HAP-1 (cell line): Measurements from ENCODE around the gene C2CD4C.
"Not testable (repeated sequence)": the region's sequence is repeated elsewhere in the genome, so short reads cannot be mapped to it uniquely, and the experiment has no call there.

Experiments used
- DNase-seq, 2 experiments: peaks; one replicate each; pipeline ENCODE4 v3.0.0-alpha.2; 2016 to 2020; ENCODE audit warnings: low spot score in 2 of 2
- H3K27me3 ChIP-seq: fragments of 250-450 bp; sonication (Bioruptor Pico); 2 replicates; pipeline ENCODE4 v1.5.1; 2020; ENCODE audit warnings: low read depth, mild to moderate bottlenecking, moderate library complexity
- H3K36me3 ChIP-seq: fragments of 250-450 bp; sonication (Bioruptor Pico); replicated peaks from 2 replicates; pipeline ENCODE4 v1.5.1; 2020; ENCODE audit warnings: mild to moderate bottlenecking
- H3K4me1 ChIP-seq: fragments of 250-450 bp; sonication (Bioruptor Pico); 2 replicates; pipeline ENCODE4 v1.5.1; 2020; ENCODE audit warnings: mild to moderate bottlenecking
- H3K4me3 ChIP-seq: fragments of 250-450 bp; sonication (Bioruptor Pico); 2 replicates; pipeline ENCODE4 v1.5.1; 2020; ENCODE audit warnings: mild to moderate bottlenecking, moderate library complexity
- H3K9me3 ChIP-seq: fragments of 250-450 bp; sonication (Bioruptor Pico); 2 replicates; pipeline ENCODE4 v1.5.1; 2020; ENCODE audit warnings: mild to moderate bottlenecking, moderate library complexity
- in situ Hi-C: fragments of 300-500 bp; cut with MboI; formaldehyde crosslinking; loops from 3 replicates; pipeline ENCODE4 v1.14.3; 2020; ENCODE audit warnings: low sequenced_read_pairs, inconsistent platforms, mixed read lengths

Gene C2CD4C

GRCh38 chr19:362683-363082, 46.3 kb downstream of the C2CD4C start:
- in situ Hi-C loops: no loop called here
- Histone ChIP-seq H3K27me3 (no peaks in the 10 kb centered on the region), H3K4me3 (no peak overlapping the region), H3K36me3 (no peaks in the 10 kb centered on the region), H3K4me1 (no peaks in the 10 kb centered on the region), H3K9me3 (peaks cover 4% of the 10 kb centered on the region; the same call in 1 of the 2 replicates)
- DNase-seq: no peak

- H3K9me3 ChIP-seq: peaks cover 4% of the 10 kb centered on the region; the same call in 1 of the 2 replicates
- in situ Hi-C loops: no loop called here
Observed at GRCh38 chr19:362154-362553, 46.8 kb downstream of the C2CD4C start.

GRCh38 chr19:359653-359925, 49.4 kb downstream of the C2CD4C start:
- no peaks in the 10 kb centered on the region for H3K4me1 ChIP-seq
- no peaks in the 10 kb centered on the region for H3K27me3 ChIP-seq
- in situ Hi-C loops: no loop called here
- H3K36me3 ChIP-seq: no peaks in the 10 kb centered on the region
- H3K4me3 ChIP-seq: no peak overlapping the region
- H3K9me3 ChIP-seq: no peaks in the 10 kb centered on the region
- no peak for DNase-seq

More at GRCh38 chr19:362154-362553, 46.8 kb downstream of the C2CD4C start:
- no peaks in the 10 kb centered on the region for H3K36me3 ChIP-seq
- no peaks in the 10 kb centered on the region for H3K27me3 ChIP-seq
- H3K4me1 ChIP-seq: no peaks in the 10 kb centered on the region
- no peak for DNase-seq
- no peak overlapping the region for H3K4me3 ChIP-seq

- H3K4me3 ChIP-seq, H3K9me3 ChIP-seq, H3K4me1 ChIP-seq, DNase-seq, in situ Hi-C loops, H3K36me3 ChIP-seq, H3K27me3 ChIP-seq: not testable (repeated sequence)
Observed at GRCh38 chr19:355536-355935, 53.4 kb downstream of the C2CD4C start.
